Keratinocyte (primary cell): ENCODE measurements around the gene KIDINS220.

Source experiments
- CTCF ChIP-seq, 3 experiments: IDR thresholded peaks in 1 of 3; conservative IDR thresholded peaks in 1 of 3; optimal IDR thresholded peaks in 1 of 3; 2 replicates in 2 of 3; 3 replicates in 1 of 3; pipeline versions ENCODE3 to v1.5.1; 2011; ENCODE audit warnings: low read length in 3 of 3, mild to moderate bottlenecking in 3 of 3, moderate library complexity in 2 of 3, control low read depth in 1 of 3, inconsistent platforms in 1 of 3; ENCODE audit not compliant: insufficient read depth in 2 of 3; ENCODE audit errors: extremely low read depth in 1 of 3
- EZH2 ChIP-seq: IDR thresholded peaks from one replicate; pipeline ENCODE4 v1.6.1; 2012; ENCODE audit warnings: inconsistent platforms, mild to moderate bottlenecking, low read length, moderate library complexity

- no peak for TF ChIP-seq CTCF (optimal IDR thresholded peaks at IDR 0.05 in 1 of 3, IDR thresholded peaks at IDR 0.05 in 1 of 3, conservative IDR thresholded peaks at IDR 0.05 in 1 of 3; ENCODE audit: extremely low read depth in 1 of 3, insufficient read depth in 2 of 3, low read length in 3 of 3)
- no peak for TF ChIP-seq EZH2
These were observed 5.9 kb downstream of the KIDINS220 start for GRCh38 chr2:8831516-8831915.
